NT2/D1 (cell line): ENCODE results near the gene POF1B.
A peak's percentile ranks its signal among the peaks of the same experiment; 100 is the strongest.
"Not testable (repeated sequence)": the region's sequence is repeated elsewhere in the genome, so short reads cannot be mapped to it uniquely, and the experiment has no call there.

ENCODE experiments used
- DNase-seq: peaks from one replicate; pipeline ENCODE4 v3.0.0-alpha.2; 2011; ENCODE audit warnings: low read depth, low spot score
- H3K27me3 ChIP-seq: 2 replicates; pipeline ENCODE4 v1.6.0; 2011; ENCODE audit warnings: mild to moderate bottlenecking; ENCODE audit not compliant: insufficient read length, insufficient read depth
- H3K36me3 ChIP-seq: 2 replicates; pipeline ENCODE4 v1.6.1; 2011; ENCODE audit warnings: mild to moderate bottlenecking, low read length, mixed read lengths; ENCODE audit not compliant: insufficient read depth, insufficient read length
- H3K4me1 ChIP-seq: 2 replicates; pipeline ENCODE4 v1.5.1; 2011; ENCODE audit not compliant: insufficient read depth, insufficient read length
- H3K4me3 ChIP-seq: 2 replicates; pipeline ENCODE4 v1.5.1; 2011; ENCODE audit warnings: low read depth; ENCODE audit not compliant: insufficient read length
- H3K9ac ChIP-seq: 2 replicates; pipeline ENCODE4 v1.6.0; 2011; ENCODE audit warnings: low read depth; ENCODE audit not compliant: insufficient read length
- H3K9me3 ChIP-seq: 2 replicates; pipeline ENCODE4 v1.5.1; 2011; ENCODE audit warnings: mild to moderate bottlenecking, low read length; ENCODE audit not compliant: insufficient read depth
- SUZ12 ChIP-seq: IDR thresholded peaks from 2 replicates; pipeline ENCODE4 v1.6.1; 2011; ENCODE audit not compliant: insufficient read length, insufficient read depth; ENCODE audit errors: extremely low read depth
- YY1 ChIP-seq: IDR thresholded peaks from 2 replicates; pipeline ENCODE4 v1.6.1; 2011; ENCODE audit not compliant: insufficient read length, insufficient read depth
- ZNF274 ChIP-seq: IDR thresholded peaks from 2 replicates; pipeline ENCODE4 v1.6.1; 2011; ENCODE audit warnings: mild to moderate bottlenecking, low read depth, low read length

Gene POF1B

GRCh38 chrX:85375333-85375738, 4.1 kb downstream of the POF1B start:
- H3K9ac ChIP-seq: no peak overlapping the region
- no peak for TF ChIP-seq YY1
- no peaks in the 10 kb centered on the region for H3K36me3 ChIP-seq
- no peaks in the 10 kb centered on the region for H3K9me3 ChIP-seq
- no peak for DNase-seq
- H3K27me3 ChIP-seq: no peaks in the 10 kb centered on the region
- H3K4me3 ChIP-seq: no peak overlapping the region
- no peaks in the 10 kb centered on the region for H3K4me1 ChIP-seq

- Histone ChIP-seq H3K9me3 (no peaks in the 10 kb centered on the region), H3K27me3 (no peaks in the 10 kb centered on the region), H3K36me3 (no peaks in the 10 kb centered on the region), H3K9ac (no peak overlapping the region), H3K4me1 (no peaks in the 10 kb centered on the region), H3K4me3 (no peak overlapping the region)
- TF ChIP-seq ZNF274 (no peak), YY1 (no peak), SUZ12 (no peak)
- DNase-seq: peak; percentile 2
Measured at GRCh38 chrX:85365370-85365995, 14.0 kb downstream of the POF1B start.

GRCh38 chrX:85359051-85359450, 20.4 kb downstream of the POF1B start:
- Histone ChIP-seq H3K36me3 (no peaks in the 10 kb centered on the region), H3K4me3 (no peak overlapping the region), H3K4me1 (no peaks in the 10 kb centered on the region), H3K27me3 (no peaks in the 10 kb centered on the region), H3K9me3 (no peaks in the 10 kb centered on the region), H3K9ac (no peak overlapping the region)
- DNase-seq: no peak
- TF ChIP-seq ZNF274 (no peak), YY1 (no peak), SUZ12 (no peak)

- TF ChIP-seq ZNF274 (no peak), YY1 (no peak), SUZ12 (no peak)
- H3K27me3 ChIP-seq: no peaks in the 10 kb centered on the region
Measured at GRCh38 chrX:85345523-85345922, 33.9 kb downstream of the POF1B start.

GRCh38 chrX:85327060-85327333, 52.5 kb downstream of the POF1B start:
- no peak overlapping the region for H3K4me3 ChIP-seq
- H3K9me3 ChIP-seq: no peaks in the 10 kb centered on the region
- H3K4me1 ChIP-seq: no peaks in the 10 kb centered on the region
- TF ChIP-seq SUZ12: no peak
- no peak for TF ChIP-seq YY1
- no peak for TF ChIP-seq ZNF274
- no peaks in the 10 kb centered on the region for H3K27me3 ChIP-seq
- H3K36me3 ChIP-seq: no peaks in the 10 kb centered on the region
- DNase-seq: no peak
- no peak overlapping the region for H3K9ac ChIP-seq

More at GRCh38 chrX:85345523-85345922, 33.9 kb downstream of the POF1B start:
- no peak for DNase-seq
- Histone ChIP-seq H3K4me3 (no peak overlapping the region), H3K9me3 (no peaks in the 10 kb centered on the region), H3K4me1 (no peaks in the 10 kb centered on the region), H3K9ac (no peak overlapping the region), H3K36me3 (no peaks in the 10 kb centered on the region)

- no peak for DNase-seq
- no peak overlapping the region for H3K4me3 ChIP-seq
- H3K9me3 ChIP-seq: no peaks in the 10 kb centered on the region
- no peaks in the 10 kb centered on the region for H3K27me3 ChIP-seq
- TF ChIP-seq SUZ12 (no peak), YY1 (no peak), ZNF274 (no peak)
- no peaks in the 10 kb centered on the region for H3K36me3 ChIP-seq
- H3K4me1 ChIP-seq: no peaks in the 10 kb centered on the region
- H3K9ac ChIP-seq: no peak overlapping the region
Measured at GRCh38 chrX:85326234-85327059, 53.0 kb downstream of the POF1B start.

DNA sequence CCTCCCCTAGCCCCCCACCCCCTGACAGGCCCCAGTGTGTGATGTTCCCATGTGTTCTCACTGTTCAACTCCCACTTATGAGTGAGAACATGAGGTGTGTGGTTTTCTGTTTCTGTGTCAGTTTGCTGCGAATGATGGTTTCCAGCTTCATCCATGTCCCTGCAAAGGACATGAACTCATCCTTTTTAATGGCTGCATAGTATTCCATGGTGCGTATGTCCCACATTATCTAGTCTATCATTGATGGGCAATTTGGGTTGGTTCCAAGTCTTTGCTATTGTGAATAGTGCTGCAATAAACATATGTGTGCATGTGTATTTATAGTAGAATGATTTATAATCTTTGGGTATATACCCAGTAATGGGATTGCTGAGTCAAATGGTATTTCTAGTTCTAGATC, 68.1 kb downstream of the POF1B start:
- not testable (repeated sequence) for H3K4me1 ChIP-seq, H3K9me3 ChIP-seq, H3K36me3 ChIP-seq, DNase-seq, H3K27me3 ChIP-seq, H3K9ac ChIP-seq, H3K4me3 ChIP-seq
